Islet of Langerhans (tissue), 1 donor: ENCODE measurements around the gene ZNF385B.

Experiments used
- FAIRE-seq: peaks from one replicate; lab custom pipeline; 2011; peaks lifted over from hg19 to GRCh38; lab: Jason Lieb, UNC

The ZNF385B gene

DNA sequence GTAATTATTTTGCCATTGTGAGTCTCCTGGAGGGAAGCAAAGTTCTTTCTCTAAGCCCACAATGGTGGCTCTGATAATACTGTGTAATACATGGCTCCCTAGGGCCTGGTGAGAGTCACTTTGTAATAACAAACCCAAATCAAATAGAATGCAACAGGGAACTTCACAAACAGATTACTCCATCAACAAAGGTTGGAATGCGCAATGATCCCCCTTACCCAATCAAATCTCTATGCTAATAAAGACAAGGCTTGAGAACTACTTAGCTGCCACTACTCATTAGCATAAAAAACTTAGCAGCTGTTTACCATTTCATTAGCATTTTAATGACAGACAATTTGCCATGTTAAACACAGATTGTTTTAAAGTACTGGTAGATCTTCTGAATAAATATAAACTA, 311.2 kb downstream of the ZNF385B start:
- FAIRE-seq, result no peak

DNA sequence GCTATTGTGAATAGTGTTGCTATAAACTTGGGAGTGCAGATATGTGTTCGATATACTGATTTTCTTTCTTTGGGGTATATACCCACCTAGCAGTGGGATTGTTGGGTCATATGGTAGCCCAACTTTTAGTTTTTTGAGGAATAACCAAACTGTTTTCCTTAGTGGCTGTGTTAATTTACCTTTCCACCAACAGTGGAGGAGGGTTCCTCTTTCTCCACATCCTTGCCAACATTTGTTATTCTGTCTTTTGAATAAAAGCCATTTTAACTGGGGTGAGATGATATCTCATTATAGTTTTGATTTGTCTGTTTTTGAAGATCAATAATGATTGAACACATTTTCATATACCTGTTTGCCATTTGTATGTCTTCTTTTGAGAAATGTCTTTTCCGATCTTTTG, 314.8 kb downstream of the ZNF385B start:
- no peak for FAIRE-seq

DNA sequence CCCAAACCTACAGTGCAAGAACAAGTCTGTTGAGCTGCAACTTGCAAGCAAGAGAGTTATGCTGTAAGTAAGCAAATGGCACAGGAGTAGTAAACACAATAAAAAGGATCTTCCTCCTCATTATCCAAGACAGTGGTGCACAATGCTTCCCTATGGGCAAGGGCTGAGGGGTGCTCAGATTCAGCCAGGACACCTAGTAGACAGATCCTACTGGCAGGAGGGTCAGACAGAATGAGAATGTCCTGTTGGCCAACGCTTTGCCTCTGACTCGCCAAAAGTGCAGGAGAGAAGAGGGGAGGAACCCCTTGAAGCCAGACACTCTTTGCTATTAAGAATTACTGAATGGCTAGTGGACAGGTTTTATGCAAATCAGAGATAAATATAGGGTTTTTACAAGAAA, 316.4 kb downstream of the ZNF385B start:
- FAIRE-seq, result no peak

DNA sequence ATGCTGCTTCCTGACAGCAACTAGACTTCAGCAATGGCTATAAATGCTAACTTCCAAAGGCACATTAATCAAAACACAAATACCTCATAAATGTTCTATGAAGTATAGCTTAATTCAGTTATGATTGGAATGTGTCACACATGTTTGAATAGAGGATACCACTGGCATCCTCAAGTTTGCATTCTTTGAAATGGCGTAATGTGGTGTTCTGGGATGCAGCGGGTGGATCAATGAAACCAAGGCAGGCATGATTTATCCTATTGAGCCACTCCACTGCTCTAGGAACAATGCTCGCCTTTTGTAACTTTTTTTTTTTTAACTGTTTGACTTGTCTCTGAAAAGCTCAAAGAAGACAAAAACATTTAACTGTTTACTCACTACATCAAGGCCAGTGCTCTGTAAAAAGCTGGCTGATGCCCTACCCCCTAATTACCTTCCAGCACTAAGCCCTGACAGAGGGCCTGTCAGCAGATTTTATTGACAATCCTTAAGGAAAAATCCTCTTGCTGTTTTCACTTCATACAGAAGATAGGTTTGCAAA, 318.0 kb downstream of the ZNF385B start:
- FAIRE-seq, result no peak

DNA sequence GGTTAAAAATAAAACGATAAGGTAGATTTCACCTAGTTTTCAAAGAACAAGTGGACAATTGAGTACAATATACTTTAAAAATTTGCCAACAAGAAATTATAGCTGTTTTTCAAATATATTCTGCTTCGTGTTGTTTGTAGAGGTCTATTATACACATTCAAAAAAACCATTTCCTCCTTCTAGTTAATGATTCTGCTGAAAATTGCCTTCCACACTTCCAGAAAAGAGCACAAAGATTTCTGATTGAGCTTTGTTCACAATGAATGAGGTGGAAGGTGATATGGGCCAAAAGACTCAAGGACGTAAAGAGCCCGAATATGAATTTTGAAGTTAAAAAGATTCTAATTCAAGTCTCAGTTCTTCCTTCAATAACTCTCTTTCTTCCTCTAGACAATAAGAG, 319.8 kb downstream of the ZNF385B start:
- no peak for FAIRE-seq

DNA sequence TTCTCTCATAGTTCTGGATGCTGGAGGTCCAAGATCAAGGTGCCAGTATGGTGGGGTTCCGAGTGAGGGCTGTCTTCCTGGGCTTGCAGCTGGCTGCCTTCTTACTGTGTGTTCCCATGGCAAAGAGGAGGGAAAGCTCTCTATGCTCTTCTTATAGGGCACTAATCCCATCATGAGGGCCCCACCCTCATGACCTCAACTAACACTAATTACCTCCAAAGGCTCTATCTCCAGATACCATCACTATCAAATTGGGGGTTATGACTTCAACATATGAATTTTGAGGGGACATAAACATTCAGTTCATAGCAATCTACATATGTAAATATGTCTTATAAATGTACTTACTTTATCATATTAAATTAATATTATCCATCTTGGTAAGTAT, 322.3 kb downstream of the ZNF385B start:
- FAIRE-seq, result no peak

DNA sequence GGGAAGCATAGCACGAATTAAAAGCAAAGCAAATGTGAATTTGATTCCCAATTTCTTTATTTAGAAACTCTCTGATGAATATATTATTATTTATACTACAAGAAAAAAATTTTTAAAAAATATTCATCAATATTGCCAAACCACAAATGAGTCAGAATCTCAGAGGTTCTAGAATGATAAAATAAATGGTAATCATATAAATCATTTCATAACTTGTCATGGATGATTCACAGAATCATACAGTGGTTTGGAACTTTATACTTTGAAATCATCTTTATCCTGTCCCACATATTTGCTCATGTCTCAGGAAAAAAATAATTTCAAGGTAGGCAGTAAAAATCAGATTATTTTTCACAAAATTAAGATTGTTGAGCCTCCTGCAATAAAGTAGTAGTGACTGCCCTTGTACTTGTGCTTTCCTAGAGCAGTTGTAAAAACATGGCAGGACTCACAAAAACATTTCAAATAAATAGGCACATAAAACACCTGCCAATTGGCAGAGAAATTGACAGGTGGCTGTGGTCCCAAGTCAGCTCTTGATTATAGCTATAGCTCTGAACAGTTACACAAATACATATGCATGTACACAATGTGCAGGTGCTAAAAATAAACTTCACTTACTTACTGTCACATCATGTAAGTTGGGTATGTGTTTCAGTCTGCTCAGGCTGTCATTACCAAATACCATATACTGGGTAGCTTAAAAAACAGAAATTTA, 322.8 kb downstream of the ZNF385B start:
- FAIRE-seq, result peak; percentile 24

DNA sequence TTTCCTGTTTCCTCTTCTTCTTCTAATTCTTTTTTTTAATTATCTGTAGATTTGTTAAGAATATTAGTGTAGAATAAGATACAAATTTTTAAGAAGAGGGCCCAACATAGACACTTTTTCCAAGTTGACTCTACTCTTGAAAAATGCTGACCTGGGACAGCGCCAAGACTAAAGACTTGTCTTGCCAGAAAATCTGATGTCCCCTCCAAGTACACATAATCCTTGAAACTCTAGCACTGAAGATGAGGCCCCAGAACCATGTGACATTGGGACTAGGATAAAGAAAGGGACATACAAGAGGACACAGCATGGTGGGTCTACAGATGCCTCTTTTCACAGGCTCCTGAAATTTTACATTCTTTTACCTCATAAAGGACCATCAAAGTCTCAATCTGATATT, 325.2 kb downstream of the ZNF385B start:
- FAIRE-seq, result no peak

DNA sequence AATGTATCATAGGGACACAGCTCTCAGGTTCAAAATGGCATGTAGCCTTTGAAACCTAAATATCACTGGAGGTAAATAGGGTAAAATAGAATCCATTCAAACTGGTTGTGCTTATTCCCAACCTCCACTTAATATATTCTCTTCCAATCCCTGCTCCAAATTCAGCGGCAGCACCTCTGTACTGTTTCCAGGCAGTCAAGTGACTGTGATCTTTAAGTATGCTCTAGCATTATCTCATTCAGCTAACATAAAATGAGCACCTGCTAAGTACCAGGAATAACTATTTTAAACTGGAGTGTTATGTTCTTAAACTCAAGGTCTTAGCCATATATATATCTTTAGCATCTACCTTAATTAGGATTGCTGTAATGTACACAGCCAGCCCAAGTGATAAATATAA, 327.5 kb downstream of the ZNF385B start:
- no peak for FAIRE-seq

DNA sequence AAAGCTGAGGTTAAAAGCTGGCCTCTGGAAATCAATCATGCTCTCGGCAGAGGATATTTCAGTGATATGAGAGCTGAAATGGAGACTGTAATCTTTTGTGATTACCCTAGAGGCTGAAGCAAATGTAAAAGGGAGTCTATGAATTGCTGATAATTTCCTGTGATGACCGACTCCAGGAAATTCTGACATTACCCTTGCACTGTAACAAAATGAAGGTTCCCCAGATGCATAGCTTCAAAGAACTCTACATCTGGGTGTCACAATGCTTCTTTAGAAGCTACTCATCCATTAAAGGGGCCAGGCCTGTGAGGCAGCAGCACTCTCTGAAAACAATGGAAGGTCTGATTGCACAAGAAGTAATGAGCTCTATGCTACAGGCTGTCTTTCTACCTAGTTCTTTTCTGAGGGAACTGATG, 328.5 kb downstream of the ZNF385B start:
- no peak for FAIRE-seq

DNA sequence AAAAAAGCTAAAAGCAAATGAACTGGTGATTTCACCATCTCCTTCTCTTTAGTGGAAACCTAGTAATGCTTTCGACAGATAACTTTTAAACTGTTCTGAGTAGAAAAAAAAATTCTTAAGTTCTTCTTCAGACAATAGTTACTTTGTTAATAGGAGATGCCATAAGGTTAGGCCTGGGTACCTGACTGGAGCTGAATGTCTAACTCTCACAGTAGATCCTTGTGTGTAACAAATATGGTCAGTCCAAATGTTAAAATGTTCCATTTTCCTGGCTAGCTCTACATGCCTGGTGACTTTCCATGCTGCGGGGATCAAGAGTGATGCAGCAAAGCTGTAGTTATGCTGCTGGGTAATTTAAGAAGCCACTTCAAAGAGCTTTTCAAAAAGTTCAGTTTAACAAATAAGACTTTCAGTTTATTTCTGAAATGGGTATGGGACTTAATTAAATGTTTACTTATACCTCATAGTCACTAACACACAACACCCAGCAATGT, 332.8 kb downstream of the ZNF385B start:
- no peak for FAIRE-seq

DNA sequence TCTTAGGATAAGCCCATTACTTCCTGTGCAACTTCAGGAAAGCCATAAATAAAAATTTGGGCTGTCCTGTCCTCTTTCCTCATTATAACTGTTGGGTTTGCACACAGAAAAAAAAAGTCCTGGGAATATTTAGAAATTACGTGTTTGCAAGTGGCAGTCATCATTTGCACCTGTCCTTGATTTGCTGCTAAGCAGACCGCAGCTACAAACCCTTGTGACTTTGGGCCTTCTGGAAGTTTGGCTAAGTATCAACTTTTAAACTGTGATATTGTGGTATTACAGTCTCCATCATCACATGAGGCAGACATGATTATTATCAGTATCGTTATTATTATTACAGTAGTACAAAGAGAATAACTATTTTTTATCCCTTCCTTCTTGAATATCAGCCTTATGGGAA, 336.1 kb downstream of the ZNF385B start:
- no peak for FAIRE-seq

DNA sequence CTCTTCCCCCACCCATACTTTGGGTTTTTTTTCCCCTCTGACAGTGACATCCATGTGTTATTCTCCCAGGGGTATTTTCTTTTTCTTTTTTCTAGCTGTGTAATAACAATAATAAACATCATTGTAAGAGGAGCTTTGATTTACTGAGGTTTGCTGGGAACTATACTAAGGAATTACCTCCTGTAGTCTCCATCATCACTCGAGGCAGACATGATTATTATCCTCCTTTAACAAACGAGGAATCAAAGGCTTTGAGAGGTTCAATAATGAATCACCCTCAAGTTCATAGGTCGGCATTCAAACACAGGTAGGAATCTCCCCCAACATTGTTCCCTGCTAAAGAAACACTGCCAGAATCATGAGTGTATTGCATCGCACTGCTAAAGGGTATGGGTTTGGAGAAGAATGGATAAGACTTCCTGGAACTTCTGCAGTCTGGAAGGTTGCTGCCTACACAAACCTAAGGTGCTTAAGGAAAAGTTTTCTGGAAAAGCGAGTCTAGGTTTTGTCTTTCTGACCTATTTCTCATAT, 336.5 kb downstream of the ZNF385B start:
- FAIRE-seq, result no peak

DNA sequence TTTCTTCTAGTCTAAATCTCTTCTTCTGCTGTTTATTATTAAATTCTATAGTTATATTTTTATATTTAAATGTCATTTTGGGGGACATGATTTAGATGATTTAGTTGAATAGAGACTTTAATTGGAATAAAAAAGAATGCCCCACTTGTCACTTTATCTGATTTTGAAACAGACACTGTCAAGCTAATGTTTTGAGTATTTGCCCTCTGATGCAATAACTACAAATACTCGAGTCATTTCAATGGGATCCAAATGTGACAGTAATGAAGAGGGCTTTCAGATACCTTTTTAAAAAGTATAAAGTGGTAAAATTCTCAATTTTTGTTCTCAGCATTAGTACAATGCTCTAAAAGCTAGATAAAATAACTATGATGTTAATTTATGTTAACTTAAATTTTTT, 339.5 kb downstream of the ZNF385B start:
- FAIRE-seq, result no peak

DNA sequence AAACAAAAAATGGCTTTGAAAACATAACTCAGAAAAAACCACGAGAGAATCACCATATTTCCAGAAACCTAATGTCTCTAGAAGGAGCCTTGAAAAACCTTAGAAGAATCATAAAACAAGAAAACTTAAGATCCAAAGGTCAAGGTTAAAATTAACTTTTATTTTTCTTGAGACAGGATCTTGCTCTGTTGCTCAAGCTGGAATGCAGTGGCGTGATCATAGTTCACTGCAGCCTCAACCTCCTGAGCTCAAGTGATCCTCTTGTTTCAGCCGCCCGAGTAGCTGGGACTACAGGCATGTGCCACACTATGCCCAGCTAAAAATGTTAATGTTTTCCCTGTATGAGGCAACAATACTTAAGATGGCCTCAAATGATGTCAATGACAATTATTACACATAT, 342.6 kb downstream of the ZNF385B start:
- FAIRE-seq, result no peak

DNA sequence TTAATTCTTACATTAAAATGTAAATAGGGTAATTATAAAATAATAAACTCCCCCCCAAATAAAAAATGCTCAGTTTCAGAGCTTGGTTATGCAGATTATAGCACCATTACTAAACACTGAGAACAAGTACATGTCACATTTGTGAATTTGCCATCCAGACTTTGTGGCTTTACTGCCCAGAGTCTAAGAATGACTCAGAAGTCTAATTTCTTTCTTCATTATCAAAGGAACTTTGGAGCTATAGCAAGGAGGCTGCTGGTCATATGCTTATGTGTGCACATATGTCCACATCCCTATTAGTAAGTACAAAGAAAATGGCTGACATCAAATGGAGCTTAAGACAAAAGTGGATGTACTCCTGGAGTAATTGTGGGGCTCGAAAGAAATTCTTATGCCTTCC, 348.2 kb downstream of the ZNF385B start:
- FAIRE-seq, result no peak

DNA sequence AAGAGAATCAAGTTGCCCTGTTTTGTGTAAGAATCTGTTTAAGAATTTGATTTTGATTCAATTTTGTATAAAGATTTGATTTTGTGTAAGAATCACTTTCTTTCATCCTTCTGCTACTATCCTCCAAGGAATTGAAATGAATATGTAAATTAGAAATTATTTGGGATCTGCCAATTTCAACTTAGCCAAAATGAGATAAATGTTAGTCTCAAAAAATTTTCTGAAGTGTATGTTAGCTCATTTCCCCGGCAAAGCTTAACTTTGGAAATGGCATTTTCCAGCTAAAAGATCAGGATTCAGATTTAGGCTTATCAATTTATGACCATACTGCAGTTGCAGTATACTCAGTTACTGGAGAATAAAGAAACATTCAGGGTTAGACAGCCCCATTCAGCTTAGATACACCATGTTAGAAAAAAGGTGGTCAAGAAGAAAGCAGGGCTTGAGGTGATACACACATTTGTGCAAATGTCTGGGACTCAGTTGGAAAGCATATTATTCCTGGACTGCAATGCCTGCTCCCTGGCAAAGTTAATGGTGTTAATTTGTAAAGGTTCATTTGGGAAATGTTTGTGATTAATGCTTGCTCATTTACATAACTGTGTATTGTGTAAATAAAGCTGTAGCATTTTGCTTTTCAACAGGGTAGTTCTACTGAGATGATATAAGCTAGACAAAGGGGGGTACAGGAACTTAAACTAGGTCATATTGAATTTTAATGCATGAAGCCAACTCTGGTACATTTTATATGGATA, 349.0 kb downstream of the ZNF385B start:
- FAIRE-seq, result no peak

DNA sequence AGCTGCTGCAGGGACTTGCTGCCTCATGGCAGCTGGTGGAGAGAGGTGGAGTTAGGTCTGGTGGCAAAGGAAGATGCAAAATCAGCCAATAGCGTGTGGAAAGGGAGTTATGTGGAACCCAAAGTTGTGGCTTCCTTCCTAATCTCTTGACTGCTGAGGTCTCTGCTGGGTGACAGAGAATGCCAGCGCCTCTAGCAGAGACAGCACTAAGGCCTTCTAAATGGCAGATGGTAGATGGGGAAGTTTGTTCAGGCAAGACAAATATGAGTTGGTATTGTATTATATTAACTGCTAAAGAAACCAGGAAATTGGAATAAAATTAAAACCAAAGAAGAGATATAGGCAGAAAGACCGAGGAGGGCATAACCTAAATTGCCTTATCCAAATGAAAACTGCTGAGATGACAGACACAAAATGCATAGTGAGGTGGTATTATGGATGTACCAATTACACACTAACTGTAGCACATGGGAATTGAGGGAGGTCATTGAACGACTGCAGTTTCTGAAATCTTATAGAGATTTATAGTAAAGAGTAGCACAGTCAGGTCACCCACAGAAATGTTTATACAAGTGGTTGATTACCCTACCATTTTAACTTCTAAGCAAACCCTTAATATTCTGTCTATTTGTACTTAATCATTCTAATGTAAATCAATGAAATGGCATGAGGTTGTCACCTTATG, 350.2 kb downstream of the ZNF385B start:
- no peak for FAIRE-seq

DNA sequence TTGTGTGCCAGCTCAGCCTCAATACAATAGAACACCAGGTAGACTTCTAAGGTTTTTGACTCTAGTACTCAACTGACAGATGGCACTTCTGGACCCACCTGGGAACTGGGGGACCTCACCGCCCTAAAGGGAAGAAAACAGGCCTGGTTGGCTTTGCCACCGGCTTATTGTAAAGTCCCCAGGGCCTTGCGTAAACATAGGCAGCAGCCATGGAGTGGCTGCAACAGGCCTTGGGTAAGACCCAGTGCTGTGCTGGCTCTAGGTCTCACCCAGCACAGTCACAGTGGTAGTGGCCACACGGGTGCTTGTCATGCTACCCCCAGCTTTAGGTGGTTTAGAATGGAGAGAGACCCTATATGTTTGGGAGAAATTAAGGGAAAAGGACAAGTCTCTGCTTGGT, 366.1 kb downstream of the ZNF385B start:
- FAIRE-seq, result no peak

DNA sequence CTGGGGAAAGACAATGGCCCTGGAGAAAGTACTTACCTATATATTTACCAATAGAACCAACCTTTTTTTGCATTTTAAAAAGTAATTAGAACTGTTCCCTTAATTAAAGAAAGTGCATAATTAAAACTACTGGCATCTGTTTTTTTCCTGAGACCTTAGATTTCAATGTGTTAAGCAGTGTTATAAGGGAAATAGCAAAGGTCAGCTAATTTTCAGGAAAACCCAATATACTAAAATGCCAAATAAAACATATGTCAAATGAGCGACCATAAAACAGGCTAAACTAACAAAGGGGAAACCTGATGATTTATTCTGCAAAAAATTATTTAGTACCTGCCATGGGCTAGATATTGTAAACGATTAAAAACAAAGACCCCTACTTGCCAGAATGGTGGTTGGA, 372.8 kb downstream of the ZNF385B start:
- no peak for FAIRE-seq

DNA sequence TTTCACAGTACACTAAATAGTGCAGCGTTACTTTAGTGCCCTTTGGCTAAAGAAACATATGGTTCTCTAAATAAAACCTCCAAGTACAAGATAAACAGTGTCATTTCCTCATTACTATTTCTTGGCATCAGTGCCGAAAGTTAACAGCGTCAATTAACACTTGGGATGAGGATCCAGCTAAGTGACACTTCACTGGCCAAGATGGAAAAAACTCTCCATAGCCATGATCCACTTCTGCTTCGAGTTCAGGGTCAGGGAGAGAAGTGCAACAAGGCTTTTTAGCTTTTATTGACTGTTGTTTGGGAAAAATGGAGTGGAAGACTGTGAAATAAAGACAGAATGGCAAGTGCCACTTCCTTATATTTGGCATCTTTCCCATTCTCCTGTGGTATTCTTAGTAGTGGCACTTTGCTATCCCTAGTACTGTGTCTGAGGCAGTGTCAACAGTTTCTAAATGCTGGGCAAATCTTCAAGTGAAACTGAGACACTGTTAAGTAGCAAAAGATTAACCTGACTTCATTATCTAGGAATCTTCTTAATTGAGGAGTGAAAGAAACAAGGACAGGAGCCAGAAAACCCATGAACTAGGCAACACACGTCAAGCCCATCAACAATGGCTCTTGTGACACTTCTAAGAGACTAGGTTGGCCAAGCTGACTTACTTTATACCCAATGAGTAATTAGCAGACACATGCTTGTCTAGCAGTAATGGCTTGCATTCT, 374.2 kb downstream of the ZNF385B start:
- no peak for FAIRE-seq

DNA sequence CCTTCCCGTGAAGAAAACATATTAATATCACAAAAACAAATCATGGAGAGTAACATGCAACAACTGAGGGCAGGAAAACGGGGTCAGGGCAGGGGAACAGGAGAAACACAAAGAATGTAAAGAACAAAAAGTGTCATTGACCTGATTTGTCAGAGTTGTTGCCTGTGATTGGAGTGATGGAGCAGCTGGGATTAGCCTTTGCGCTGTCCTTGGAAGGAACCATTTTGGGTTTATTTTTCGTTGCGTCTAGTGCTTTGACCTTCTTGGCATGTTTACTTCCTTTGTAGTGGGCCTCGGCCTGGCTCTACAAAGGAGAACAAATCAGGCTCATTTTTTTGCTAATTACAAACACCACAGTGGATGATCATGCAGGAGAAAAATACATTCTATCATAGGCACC, 378.3 kb downstream of the ZNF385B start:
- FAIRE-seq, result no peak
